T-helper 22 cell (primary cell): ENCODE data around the gene FAM83E.

Experiments used
- DNase-seq: peaks from one replicate; pipeline ENCODE4 v3.0.0-alpha.2; 2020; ENCODE audit warnings: low read depth

The FAM83E gene

GRCh38 chr19:48628486-48629296 lies 13.8 kb upstream of the FAM83E start:
- DNase-seq: no peak

- no peak for DNase-seq
These were observed 13.0 kb upstream of the FAM83E start for GRCh38 chr19:48627865-48628314.

- DNase-seq: no peak
These were observed 12.5 kb upstream of the FAM83E start for GRCh38 chr19:48627201-48627864.

- DNase-seq: no peak
These were observed 11.0 kb upstream of the FAM83E start for GRCh38 chr19:48625891-48626327.

GRCh38 chr19:48624791-48625723 lies 10.2 kb upstream of the FAM83E start:
- DNase-seq: no peak

GRCh38 chr19:48624067-48624594 lies 9.3 kb upstream of the FAM83E start:
- DNase-seq: peak; percentile 90

GRCh38 chr19:48623556-48624066 lies 8.7 kb upstream of the FAM83E start:
- DNase-seq: no peak

- no peak for DNase-seq
These were observed 5.1 kb upstream of the FAM83E start for GRCh38 chr19:48619692-48620585.

GRCh38 chr19:48618916-48619691 lies 4.2 kb upstream of the FAM83E start, which contains the start of the genes RPL18 and SPHK2:
Gene RPL18 (minus strand): TSS chr19:48619178. CDS start chr19:48619143, 35 bp downstream.
Gene SPHK2 (plus strand): TSS chr19:48619506. CDS start chr19:48620515, 1,009 bp downstream.
- DNase-seq: peak; percentile 89

- no peak for DNase-seq
These were observed 3.5 kb upstream of the FAM83E start for GRCh38 chr19:48618278-48618915.

GRCh38 chr19:48617146-48617937 lies 2.5 kb upstream of the FAM83E start:
- DNase-seq: no peak

GRCh38 chr19:48616491-48617056 lies 1.7 kb upstream of the FAM83E start:
- DNase-seq: no peak

- DNase-seq: no peak
These were observed 1.2 kb upstream of the FAM83E start for GRCh38 chr19:48616041-48616436.

- no peak for DNase-seq
These were observed 560 bp upstream of the FAM83E start for GRCh38 chr19:48615231-48616040.

- DNase-seq: no peak
These were observed 932 bp downstream of the FAM83E start for GRCh38 chr19:48613852-48614435.

GRCh38 chr19:48613024-48613851 lies 1.6 kb downstream of the FAM83E start:
- DNase-seq: no peak
